Neutrophil (primary cell): ENCODE data around the gene CROT.

Source experiments
- H3K27ac ChIP-seq: fragments of 200-600 bp; sonication (generic); 2 replicates; pipeline ENCODE4 v1.5.1; 2016; ENCODE audit warnings: mild to moderate bottlenecking, moderate library complexity
- H3K27me3 ChIP-seq: fragments of 200-600 bp; sonication (generic); 2 replicates; pipeline ENCODE4 v1.6.0; 2016; ENCODE audit warnings: mild to moderate bottlenecking
- H3K36me3 ChIP-seq: fragments of 200-600 bp; sonication (generic); 2 replicates; pipeline ENCODE4 v1.5.1; 2017
- H3K4me1 ChIP-seq, 2 experiments: fragments of 200-600 bp in 1 of 2; sonication (generic) in 1 of 2; 1 replicate in 1 of 2; 2 replicates in 1 of 2; pipeline versions ENCODE4 v1.5.1 to v1.6.1; 2013 to 2016; ENCODE audit warnings: low read depth in 1 of 2, low read length in 1 of 2, mild to moderate bottlenecking in 1 of 2, moderate library complexity in 1 of 2; ENCODE audit not compliant: control insufficient read depth in 1 of 2, insufficient read depth in 1 of 2
- H3K4me3 ChIP-seq, 2 experiments: fragments of 200-600 bp in 1 of 2; sonication (generic) in 1 of 2; 1 replicate in 1 of 2; 2 replicates in 1 of 2; pipeline ENCODE4 v1.5.1; 2013 to 2016; ENCODE audit warnings: low read depth in 1 of 2, low read length in 1 of 2, mild to moderate bottlenecking in 1 of 2, moderate library complexity in 1 of 2
- H3K9me3 ChIP-seq: fragments of 200-600 bp; sonication (generic); 2 replicates; pipeline ENCODE4 v1.5.1; 2016
- CTCF ChIP-seq: fragments of 200-600 bp; sonication (generic); IDR thresholded peaks from 2 replicates; pipeline ENCODE4 v1.5.1; 2016; ENCODE audit warnings: antibody characterized with exemption

The CROT gene

GRCh38 chr7:87361320-87361719, 15.9 kb downstream of the CROT start:
- TF ChIP-seq CTCF: no peak
- no peaks in the 10 kb centered on the region for H3K9me3 ChIP-seq
- H3K4me1 ChIP-seq: no peaks in the 10 kb centered on the region
- H3K36me3 ChIP-seq: no peaks in the 10 kb centered on the region
- H3K27ac ChIP-seq: no peak overlapping the region
- no peak overlapping the region for H3K4me3 ChIP-seq
- H3K27me3 ChIP-seq: no peaks in the 10 kb centered on the region

GRCh38 chr7:87363342-87363741, 17.9 kb downstream of the CROT start:
- Histone ChIP-seq H3K36me3 (no peaks in the 10 kb centered on the region), H3K27ac (no peak overlapping the region), H3K9me3 (no peaks in the 10 kb centered on the region), H3K4me1 (no peaks in the 10 kb centered on the region), H3K4me3 (no peak overlapping the region), H3K27me3 (no peaks in the 10 kb centered on the region)
- no peak for TF ChIP-seq CTCF

- no peaks in the 10 kb centered on the region for H3K4me1 ChIP-seq
- no peak overlapping the region for H3K27ac ChIP-seq
- no peaks in the 10 kb centered on the region for H3K36me3 ChIP-seq
- H3K27me3 ChIP-seq: no peaks in the 10 kb centered on the region
- TF ChIP-seq CTCF: no peak
- H3K4me3 ChIP-seq: no peak overlapping the region
- H3K9me3 ChIP-seq: no peaks in the 10 kb centered on the region
Observed at GRCh38 chr7:87364246-87364645, 18.8 kb downstream of the CROT start.

- no peak for TF ChIP-seq CTCF
- Histone ChIP-seq H3K4me1 (no peaks in the 10 kb centered on the region), H3K27me3 (no peaks in the 10 kb centered on the region), H3K4me3 (no peak overlapping the region), H3K27ac (no peak overlapping the region), H3K36me3 (no peaks in the 10 kb centered on the region), H3K9me3 (no peaks in the 10 kb centered on the region)
Observed at GRCh38 chr7:87369216-87369615, 23.8 kb downstream of the CROT start.

- no peak for TF ChIP-seq CTCF
- no peaks in the 10 kb centered on the region for H3K4me1 ChIP-seq
Observed at GRCh38 chr7:87370660-87371180, 25.3 kb downstream of the CROT start.

More at GRCh38 chr7:87370660-87371180, 25.3 kb downstream of the CROT start:
- Histone ChIP-seq H3K27ac (no peak overlapping the region), H3K27me3 (no peaks in the 10 kb centered on the region), H3K9me3 (no peaks in the 10 kb centered on the region), H3K4me3 (no peak overlapping the region), H3K36me3 (no peaks in the 10 kb centered on the region)
